GM12874 (cell line): Measurements from ENCODE around the gene DPP4.

ENCODE experiments used
- CTCF ChIP-seq: IDR thresholded peaks from 2 replicates; pipeline ENCODE4 v1.5.1; 2011; ENCODE audit warnings: low read depth, mild to moderate bottlenecking, control low read depth, low read length, moderate library complexity; ENCODE audit not compliant: insufficient read depth

Gene DPP4

DNA sequence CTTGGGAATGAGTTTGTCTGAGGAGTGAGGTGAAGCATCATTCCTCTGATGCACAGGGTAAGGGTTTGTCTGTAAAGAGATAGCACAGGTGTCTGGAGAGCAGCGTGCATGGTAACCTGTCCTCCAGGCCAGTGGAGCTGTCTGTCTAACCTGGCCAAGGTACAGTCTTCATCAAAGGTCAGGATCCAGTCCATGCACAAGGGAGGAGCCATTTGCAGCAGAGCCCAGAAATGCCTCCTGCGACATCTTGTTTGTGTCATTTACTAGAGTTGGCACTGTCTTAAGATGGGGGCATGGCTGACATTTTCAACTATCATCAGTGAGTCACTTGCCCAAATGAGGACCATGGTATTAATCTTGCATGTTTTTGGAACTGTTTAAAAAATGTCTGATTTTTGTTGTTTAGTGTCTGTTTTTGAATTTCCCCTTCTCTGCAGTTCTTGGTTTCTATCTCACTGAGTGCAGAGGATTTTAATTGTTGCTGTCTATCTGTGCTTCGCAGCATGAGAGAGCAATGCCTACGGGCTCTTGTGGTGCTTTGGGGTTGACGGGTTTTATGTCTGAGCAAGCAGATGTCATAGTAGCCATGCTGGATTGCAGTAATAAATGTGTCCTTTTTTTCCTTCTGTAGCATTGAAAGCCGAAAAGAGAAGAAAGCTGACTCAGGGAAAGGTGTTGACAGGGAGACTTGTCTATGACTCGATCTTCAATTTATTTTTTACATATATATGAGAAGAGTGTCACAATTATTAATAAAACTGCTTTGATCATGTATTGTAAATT is 91.3 kb downstream of the DPP4 start:
- TF ChIP-seq CTCF: no peak

DNA sequence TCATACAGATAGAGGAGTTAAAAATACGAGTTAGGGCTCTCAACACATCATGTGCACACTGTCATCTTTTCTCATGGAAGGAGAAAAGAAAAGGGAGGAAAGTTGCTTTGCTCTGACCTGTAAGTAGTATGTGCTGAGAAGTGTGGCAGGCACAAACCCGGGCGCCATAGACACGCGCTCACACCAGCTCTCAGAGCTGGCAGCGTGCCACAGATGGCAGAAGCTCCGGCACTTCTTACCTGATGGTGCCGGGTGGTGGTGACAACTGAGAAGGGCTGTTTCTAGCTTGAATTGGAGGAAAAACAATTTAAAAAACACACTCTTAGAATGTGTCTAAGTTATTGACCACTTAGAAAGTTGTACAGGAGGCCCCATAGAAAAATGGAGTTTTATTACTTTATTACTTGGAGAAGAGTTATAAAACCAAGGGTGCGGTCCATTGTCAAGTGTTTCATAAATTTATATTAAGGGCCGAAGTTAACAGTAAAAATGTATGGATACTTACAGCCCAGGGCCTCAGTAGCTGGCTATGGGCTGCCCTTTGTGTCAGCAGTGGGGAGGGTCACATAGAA is 92.2 kb downstream of the DPP4 start:
- TF ChIP-seq CTCF: no peak

DNA sequence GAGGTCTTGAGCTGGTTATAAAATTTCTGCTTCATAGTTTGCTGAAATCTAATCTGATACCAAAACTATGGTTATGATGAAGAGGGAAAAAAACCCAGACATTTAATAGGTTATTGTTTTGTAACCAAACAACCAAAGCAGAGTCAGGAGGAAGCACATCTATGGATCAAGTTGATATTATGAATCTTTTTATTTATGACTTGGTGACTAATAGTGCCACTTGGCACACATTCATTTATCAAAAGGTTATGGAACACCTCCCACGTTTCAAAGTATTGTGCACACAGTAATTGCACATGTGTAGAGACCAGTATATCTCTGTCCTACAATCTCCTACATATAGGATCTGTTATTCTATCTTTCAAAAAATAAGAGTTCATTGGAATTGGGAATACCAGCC is 93.0 kb downstream of the DPP4 start:
- no peak for TF ChIP-seq CTCF

DNA sequence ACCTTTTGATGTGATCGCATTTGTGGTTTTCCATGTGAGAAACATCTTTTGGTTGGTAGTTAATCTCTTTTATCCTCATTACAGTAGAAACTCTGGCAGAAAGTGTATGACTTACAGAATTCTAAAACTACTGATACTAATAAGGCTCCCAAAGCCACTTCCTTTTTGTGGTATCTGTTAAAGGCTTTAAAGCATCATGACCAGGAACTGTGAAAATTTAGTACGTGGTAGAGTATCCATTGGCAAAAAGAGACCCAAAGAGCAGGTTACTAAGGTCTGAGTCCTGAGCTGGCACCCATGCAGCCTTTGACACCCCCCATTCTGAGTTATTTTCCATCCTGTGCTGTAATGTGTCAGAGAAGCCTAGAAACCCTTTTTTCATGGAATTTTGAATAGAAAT is 94.5 kb downstream of the DPP4 start:
- TF ChIP-seq CTCF: no peak

- no peak for TF ChIP-seq CTCF
Measured at GRCh38 chr2:161976917-161977316, 97.1 kb downstream of the DPP4 start.

DNA sequence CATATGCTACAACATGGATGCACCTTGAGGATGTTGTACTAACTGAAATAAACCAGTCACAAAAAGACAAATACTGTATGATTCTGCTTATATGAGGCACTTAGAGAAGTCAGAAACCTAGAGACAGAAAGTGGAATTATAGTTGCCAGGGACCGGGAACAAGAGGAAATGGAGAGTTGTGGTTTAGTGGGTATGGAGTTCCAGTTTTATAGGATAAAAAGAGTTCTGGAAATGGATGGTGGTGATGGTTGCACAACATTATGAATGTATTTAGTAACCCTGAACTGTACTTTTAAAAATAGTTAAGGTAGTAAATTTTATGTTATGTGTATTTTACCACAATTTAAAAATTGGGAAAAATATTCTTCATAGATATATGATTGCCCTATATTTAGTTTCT is 97.7 kb downstream of the DPP4 start:
- no peak for TF ChIP-seq CTCF

- TF ChIP-seq CTCF: no peak
Measured at GRCh38 chr2:161975813-161976160, 98.2 kb downstream of the DPP4 start.
